ENCODE measurements around the gene SLC10A2.
"Not testable (repeated sequence)": the region's sequence is repeated elsewhere in the genome, so short reads cannot be mapped to it uniquely, and the experiment has no call there.

The SLC10A2 gene, protein sequence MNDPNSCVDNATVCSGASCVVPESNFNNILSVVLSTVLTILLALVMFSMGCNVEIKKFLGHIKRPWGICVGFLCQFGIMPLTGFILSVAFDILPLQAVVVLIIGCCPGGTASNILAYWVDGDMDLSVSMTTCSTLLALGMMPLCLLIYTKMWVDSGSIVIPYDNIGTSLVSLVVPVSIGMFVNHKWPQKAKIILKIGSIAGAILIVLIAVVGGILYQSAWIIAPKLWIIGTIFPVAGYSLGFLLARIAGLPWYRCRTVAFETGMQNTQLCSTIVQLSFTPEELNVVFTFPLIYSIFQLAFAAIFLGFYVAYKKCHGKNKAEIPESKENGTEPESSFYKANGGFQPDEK

DNA sequence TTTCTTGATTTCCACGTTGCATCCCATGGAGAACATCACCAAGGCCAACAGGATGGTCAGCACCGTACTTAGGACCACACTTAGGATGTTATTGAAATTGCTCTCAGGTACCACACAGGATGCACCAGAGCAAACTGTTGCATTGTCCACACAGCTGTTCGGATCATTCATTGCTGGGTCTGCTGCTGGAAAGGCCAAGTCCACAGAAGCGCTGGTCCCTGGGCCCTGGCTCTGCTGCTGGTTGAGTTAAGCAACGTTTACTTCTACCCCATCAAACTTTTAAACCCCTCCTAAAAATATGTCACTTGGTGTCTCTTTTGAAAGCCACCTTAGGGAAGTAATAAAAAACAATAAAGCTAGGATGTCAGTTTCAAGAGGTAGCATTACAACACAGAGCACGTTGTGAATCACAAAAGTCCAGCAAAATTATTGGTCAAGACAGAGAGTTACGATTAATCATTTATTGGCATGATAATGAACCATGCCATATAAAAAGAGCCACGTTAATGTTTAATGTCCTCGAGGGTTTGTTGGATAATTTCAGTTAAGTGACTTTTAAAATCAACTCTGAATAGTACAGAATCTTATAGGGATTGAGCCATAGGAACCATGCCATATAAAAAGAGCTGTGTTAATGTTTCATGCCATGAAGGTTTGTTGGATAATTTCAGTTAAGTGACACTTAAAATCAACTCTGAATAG, at the start of gene SLC10A2:
SLC10A2 (minus strand) TSS at position 339 of the 702 bp plus-strand sequence; CDS start at position 171, 168 bp downstream.
- no peak for DNase-seq

DNA sequence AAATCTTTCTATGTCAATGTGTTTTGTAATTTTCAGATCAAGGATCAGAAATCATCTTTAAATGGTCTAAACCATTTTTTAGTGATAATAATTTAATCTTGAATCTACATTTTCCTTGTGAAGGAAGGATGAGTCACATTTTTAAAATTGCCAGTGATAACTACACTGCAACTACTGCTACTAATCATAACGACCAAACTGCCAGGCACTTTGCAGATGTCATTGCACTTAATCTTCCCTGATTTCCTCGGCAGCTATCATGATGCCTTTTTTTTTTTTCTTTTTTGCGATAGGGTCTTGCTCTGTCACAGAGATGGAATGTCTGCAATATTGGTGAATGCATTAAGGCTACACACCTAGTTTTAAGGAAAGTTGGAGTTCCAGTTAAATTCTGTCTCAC, 41.4 kb upstream of the SLC10A2 start:
- DNase-seq: no peak

DNA sequence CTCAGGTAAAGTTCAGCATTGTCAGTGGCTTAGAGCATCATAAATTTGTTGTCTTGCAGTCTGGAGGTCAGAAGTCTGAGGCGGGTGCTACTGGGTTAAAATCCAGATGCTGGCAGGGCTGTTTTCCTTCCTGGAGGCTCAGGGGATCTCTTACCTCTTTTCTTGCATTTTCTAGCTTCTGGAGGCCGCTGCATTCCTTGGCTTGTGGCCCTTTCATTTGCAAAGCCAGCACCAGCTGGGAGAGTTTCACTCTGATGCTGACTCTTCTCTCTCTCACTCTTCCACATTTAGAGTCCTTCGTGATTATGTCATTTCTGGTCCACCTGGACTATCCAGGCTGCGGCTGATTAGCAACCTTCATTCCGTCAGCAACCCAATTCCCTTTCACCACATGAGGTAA, 38.1 kb upstream of the SLC10A2 start:
- no peak for DNase-seq

DNA sequence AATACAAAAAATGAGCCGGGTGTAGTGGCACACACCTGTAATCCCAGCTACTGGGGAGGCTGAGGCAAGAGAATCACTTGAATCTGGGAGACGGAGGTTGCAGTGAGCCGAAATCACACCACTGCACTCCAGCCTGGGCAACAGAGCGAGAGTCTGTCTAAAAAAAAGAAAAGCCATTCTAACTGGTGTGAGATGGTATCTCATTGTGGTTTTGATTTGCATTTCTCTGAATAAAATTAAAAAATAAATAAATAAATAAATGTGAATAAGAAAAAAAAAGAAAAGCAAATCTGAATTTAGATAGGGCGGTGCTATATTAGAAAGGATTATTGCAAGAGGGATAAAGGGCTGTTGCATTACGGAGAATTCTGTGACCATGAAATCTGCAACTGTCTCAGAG, 37.2 kb upstream of the SLC10A2 start:
- DNase-seq: not testable (repeated sequence)

DNA sequence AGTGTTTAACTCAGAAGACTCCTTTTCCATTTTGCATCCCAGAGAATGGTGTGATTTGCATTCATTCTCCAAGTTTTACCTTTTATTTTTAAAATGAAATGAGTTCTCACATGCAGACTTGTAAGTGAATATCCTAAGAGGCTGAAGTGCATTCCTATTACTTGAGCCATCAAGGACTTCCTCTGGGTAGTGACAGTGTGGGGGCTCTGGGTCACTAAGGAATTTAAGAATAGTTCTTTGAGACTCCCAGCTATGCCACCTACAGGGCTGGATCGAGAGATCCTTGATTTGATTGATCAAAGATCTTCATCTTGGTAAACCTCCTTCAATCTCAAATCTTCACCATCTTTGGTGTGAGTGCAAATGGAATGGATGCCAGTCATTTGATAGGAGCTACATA, 36.3 kb upstream of the SLC10A2 start:
- DNase-seq: no peak

DNA sequence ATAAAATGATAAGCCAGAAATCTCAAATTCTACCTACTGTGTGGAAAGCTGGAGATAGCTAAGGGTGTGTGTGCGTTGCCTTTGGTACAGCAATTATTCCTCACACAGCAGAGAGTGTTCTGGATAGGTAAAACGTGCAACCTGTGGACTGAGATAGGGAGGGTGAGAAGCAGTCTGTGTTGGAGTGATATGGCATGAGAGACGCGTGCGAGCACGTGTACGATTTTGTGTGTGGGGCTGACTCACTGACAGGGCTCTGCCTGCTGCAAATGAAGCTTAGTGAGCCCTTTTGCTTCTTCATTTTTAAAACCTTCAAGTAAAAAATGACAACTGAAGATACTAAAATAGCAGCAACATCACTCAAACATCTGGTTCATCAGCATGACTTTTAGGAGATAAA, 35.7 kb upstream of the SLC10A2 start:
- DNase-seq: no peak

DNA sequence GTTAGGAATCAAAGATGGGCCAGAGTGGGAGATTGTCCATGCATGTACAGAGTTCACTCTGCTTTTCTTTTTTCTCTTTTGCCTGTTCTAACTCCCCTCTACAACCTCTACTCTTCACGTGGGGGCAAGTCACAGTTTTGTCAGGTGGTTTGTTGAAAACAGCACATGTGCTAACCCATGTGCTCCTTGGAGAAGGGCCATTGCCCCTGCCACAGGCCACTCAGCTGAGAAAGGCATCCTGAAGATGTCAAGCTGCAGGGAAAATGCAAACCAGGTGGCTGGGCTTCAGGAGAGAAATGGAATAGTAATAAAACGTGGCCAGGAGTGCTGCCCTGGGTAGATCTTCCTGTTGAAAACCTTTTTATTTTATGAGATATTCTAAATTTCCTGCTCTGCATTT, 35.3 kb upstream of the SLC10A2 start:
- no peak for DNase-seq

DNA sequence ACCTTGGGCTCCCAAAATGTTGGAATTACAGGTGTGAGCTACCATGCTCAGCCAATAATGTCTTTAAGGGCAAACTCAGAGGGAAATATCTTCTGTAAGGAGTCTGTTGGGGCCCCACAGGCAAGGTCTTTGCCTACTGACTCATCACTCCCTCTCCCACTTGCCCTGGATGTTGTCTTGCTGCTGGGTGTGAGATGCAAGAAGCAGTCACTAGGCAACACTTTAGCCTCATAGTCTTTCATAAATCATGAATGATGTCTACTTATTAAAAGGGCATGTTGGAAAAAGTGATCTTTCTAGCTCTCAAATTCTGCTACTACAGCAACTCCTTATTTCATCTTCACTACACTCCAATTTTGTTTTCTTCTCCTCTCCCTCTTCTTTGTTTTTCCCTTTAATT, 34.6 kb upstream of the SLC10A2 start:
- DNase-seq: no peak

DNA sequence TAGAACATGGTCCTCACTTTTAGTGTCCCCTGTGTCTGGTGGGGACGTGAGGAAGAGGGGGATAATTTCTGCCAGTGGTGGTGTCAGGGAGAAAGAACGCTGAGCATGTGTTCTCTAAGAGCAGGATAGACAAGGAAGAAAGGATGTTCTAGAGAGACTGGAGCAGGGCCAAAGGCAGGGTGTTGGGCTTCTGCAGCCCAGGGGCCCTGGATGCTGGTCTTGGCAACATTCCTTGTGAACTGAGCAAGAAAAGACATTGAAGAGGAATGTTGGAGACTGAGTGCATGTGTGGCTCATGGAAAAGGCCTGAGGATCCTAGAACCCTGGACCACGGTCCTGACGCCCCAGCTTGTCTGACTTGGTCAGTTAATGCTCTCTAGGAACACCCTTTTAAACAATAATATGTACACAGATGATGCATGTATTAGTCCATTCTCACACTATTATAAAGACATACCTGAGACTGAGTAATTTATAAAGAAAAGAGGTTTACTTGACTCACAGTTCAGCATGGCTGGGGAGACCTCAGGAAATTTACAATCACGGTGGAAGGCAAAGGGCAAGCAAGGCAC, 33.6 kb upstream of the SLC10A2 start:
- DNase-seq: no peak

DNA sequence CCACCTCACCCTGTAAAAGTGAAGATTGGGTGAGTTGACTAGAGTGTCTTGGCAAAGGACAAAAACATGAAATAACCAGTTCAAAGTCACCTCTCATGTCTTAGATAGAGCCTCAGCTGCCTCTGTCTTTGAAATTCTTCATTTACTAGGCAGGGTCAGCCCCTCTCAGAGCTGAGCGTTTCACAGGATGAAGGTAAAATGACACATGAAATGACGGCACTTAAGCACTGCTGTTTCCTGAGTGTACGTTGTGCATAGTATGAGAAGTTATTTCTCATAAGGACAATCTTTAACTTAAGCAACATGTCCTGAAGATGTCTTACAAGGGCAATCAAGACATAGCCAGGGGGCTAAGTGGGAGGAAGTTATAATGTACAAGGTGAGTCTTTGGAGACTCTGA, 32.3 kb upstream of the SLC10A2 start:
- no peak for DNase-seq

DNA sequence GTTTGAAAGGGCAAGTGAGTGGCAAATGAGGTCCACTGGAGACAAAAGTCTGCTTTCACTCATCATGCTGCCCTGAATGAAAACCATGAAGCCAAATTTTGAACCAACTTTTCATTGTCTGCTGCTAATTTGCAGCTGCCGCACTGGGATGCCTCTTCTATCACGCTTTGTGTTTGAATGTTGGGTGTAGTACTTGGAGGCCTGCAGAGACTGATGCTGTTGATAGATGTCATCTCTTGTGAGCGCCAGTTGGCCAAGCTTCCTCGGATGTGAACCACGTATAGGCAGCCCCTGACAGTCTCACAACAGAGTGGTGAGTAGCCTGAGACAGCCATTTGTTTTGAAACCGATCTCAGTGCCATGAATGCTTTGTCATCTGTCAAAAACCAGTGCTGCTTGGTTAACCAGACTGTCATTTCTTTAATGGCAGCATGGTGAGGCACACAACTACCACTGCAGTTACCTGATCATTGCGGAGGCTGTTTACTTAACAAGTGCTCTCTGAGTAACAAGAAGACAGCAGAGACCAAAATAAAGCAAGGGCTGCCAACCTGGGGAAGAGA, 31.2 kb upstream of the SLC10A2 start:
- DNase-seq: no peak

DNA sequence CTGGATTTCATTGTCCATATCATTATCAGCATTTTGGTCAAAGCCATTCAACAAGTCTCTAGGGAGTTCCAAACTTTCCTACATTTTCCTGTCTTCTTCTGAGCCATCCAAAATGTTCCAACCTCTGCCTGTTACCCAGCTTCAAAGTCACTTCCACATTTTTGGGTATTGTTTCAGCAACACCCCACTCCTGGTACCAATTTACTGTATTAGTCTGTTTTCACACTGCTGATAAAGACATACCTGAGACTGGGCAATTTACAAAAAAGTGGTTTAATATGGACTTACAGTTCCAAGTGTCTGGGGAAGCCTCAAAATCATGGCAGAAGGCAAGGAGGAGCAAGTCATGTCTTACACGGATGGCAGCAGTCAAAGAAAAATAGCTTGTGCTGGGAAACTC, 27.4 kb upstream of the SLC10A2 start:
- DNase-seq: not testable (repeated sequence)

DNA sequence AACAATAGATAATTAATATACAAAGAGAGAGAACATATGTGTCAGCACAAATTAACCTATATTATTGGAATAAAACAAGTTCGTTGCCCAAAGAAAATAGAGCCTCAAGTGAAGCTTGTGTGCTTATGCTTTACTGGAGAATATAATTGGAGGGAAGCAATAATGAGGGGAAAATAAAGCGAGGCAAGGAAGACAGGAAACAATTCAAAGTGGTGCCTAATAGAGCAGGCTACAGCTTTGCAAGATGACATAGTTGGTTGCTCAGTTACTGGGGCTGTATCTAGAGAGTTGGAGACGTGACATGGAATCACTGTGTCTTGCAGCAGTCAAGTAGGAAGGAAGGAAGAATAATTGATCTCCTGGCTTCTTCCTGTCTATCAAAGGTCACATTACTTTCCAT, 21.1 kb upstream of the SLC10A2 start:
- DNase-seq: no peak

DNA sequence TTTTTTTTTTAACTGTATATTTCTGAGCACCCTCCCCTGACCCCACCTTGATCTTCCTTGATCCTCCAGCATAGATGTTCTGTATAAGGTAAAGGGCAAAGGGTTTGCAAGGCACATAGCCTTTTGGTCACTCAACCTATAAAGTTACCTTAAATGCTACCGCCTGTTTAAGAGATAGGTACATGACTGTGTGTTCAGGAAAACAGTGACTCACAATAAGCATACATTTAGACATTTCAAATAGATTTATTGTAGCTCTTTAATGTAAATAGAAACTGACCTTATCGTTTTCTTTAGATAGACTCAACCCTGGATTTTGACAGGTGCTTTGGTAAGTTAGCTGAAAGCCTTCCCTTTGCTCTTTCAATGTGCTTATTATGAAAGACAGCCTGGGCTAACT, 15.2 kb upstream of the SLC10A2 start:
- no peak for DNase-seq

DNA sequence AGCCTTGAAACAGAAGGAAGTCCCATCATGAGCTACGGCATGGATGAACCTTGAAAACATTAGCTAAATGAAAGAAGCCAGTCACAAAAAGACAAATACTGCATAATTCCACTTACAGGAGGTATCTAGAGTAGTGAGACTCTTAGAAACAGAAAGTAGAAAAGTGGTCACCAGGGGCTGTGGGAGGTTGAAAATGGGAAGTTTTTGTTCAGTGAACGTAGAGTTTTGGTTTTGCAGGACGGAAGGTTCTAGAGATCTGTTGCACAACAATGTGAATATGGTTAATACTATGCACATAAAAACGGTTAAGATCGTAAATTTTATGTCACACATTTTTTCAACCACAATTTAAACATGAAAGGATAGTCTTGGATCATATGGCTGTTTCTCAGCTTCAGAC, 11.9 kb upstream of the SLC10A2 start:
- DNase-seq: no peak

DNA sequence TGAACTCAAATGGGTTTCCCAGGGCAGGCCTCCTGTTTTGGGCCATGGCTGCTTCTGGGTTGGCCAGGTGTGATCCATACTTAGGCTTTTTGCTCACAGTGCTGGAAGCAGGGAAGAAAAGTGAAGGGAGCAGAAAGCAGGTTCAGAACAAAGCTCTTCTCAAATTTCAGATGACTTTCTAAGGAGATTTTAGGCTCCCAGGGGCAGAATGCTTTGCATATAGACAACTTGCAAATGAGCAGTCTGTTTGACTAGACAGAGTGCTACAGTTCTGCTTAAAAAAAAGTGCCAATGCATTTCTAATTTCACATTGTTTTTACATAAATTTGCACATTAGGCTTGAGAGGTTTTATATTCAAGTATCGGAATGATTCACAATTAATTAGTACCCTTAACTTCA, 2.6 kb upstream of the SLC10A2 start:
- DNase-seq: no peak

DNA sequence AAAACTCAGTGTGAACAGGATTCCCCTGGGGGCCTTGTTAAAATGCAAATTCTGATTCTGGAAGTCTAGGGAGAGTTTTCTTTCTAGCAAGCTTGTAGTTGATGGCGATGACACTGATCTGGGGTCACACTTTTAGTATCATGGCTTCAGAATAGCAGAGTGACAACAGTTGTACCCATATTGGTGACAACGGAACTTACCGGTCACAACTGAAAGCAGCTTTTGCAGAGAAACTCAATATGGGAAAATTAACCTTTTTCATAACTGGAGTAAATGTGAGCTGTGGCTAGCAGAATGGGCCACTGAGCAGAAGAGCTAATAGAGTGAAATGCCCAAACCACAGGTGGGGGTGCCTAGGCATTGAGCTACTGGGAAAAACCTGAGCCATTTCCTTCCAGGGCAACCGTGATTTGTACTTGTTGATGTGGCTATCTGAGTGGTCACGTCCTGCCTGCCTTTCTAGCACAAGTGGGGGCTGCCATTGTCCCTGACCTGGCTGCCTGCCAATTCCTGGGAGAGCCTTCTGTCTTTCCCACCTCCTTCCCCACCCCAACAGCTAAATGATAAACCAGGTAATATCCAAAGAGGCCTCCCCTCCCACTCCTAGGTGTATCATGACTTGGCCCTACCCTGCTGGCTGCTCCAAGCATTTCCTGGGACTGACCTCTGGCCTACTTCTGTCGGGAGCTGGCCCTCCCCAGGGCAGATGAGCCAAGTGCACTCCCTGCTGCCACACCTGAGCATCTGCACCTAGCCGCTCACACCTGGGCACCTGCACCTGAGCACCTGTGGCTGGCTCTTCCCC, 1.7 kb upstream of the SLC10A2 start:
- DNase-seq: no peak

DNA sequence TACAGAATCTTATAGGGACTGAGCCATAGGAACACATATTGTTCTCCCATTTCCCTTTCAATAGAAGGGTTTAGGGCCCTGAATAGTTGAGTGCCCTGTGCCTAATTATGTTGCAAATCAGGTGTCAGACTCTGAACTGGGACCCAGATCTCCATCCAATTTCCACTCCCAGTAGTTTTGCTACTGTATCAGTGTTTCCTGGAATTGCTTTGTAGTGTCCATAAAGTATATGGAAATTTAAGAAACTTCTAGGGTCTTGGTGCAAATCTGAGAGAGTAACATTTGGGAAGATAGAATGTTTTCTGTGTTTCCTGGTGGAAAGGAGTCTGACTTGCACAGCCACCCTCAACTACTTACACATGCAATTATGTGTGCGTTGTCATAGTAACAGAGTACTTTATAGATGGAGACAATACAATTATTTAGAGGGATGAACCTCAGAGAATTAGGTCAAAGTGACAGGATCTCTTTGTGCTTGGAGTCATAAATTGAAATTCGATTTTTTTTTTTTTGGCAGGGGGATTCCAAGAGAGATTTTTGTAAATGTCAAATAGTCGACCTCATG, 646 bp upstream of the SLC10A2 start:
- no peak for DNase-seq

DNA sequence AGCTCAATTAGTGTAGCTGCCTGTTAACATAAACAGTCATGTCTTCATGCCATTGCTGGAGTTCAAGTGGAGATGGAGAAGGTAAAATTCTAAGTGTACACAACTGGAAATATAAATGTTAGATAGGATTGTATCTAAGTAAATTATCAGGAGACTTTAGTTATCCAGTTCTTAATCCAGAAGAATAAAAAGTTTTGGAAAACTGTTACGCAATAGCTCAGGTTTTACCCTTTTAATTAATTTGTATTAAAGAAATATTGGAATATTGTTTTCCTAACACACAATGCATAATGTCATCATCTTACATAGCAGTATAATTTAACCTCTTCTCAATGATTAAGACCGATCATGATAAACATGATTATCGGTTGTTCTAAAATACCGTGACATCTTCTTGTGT, 2.8 kb downstream of the SLC10A2 start:
- DNase-seq: no peak

DNA sequence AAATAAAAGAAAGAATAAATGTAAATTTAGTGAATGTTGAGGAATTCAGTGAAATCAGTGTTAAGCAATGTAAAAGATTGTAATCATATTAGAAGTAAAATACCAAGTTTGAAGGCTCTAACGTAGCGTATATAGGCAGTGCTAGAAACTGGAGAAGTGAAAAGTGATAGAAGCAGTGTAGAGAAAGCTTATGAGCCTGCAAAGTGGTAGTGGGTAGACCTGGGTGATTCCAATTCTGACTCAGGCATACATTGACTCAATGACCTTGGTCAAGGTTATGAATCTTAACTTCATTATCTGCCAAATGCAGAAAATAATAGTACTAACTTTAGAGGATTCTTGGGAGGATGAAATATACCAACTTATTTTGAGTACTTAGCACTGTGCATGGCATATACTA, 4.1 kb downstream of the SLC10A2 start:
- DNase-seq: no peak

DNA sequence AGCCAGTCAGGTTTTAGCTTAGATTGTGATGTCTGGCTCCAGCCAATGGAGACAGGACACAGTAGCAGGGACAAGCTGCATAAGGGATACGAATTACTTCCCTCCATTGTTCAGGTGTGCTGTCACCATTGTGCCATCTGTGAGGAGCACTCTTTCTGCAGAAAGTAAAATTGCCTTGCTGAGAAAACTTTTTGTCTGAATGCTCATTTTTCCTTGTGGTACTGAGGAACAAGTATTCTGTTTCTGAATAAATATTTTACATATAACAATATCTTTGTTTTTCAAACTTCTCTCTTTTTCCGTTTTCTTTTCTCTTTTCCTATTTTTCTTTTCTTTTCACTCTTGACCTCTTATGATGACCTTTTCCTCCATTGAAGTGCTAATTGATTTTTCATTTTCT, 10.2 kb downstream of the SLC10A2 start:
- no peak for DNase-seq

DNA sequence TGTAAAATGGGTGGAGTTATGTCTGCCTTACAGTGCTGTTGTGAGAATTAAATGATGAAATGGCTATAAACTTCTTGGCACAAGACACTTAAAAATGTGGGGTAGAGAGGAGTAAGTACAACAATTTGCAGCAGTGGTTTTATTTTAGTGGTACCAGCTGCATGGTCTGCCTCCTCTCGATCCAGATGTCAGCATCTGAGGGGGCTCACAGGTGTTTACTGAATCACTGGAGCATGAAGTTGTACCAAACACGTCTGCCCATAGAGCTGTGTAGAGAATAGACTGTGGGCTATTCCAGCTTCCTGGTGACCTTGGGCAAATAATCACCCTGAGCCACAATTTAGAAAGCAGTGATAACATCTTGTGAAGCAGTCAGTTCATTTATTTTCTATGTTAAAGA, 11.1 kb downstream of the SLC10A2 start:
- DNase-seq: no peak

DNA sequence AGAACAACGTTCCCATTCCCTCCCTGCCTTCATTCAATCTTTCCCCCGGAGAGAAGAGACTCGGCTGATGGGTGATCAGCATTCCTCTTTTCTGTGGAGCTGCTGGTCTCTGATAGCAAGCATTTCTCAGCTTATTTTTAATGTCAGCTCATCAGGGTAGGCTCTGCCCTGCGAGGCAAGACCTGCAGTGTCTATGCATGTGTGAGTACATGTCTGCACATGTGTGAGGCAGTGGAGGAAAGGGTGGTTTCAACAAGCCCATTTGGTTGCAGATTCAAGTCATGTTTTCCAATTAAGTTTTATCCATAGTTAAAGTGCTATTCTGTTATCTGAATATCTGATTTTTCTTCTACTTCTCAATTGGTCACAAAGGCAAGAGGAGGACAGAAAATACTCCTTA, 19.5 kb downstream of the SLC10A2 start:
- no peak for DNase-seq

All from activated T-cell treated with anti-CD3 and anti-CD28 coated beads, Interleukin-2, amount 50 U/mL, for 48 hours (primary cell).